A549 (cell line): ENCODE measurements around the gene MGME1. TPM values are rescaled to one million over a fixed set of nuclear protein-coding genes. Genes with fewer than 3 reads are reported as not detected.

Experiments used
- ATAC-seq, 2 experiments: fragments of 200-7000 bp in 1 of 2; fragments of >200 bp in 1 of 2; cut with Nextera tagmentation in 1 of 2; cut with Tn5 transposase in 1 of 2; 3 replicates each; pipeline versions ENCODE4 v1.8.0 to v1.9.1; 2018 to 2020; ENCODE audit warnings: mild to moderate bottlenecking in 1 of 2, moderate library complexity in 1 of 2
- CTCF ChIA-PET: fragments of 300-600 bp; sonication (Branson Sonifier 250); formaldehyde crosslinking; extraction: SDS; loops from one replicate; lab custom pipeline; 2021; ENCODE audit warnings: antibody characterized with exemption, inconsistent platforms; lab: Yijun Ruan, JAX
- POLR2A ChIA-PET: fragments of 350-600 bp; formaldehyde crosslinking; extraction: SDS; loops from one replicate; lab custom pipeline; 2021; ENCODE audit warnings: antibody characterized with exemption, inconsistent platforms; lab: Yijun Ruan, JAX
- DNase-seq, 2 experiments: peaks; one replicate each; pipeline versions ENCODE4 v3.0.0 to v3.0.0-alpha.2; 2011 to 2016; ENCODE audit warnings: low read depth in 1 of 2, low spot score in 1 of 2
- FAIRE-seq: peaks from 2 replicates; lab custom pipeline; 2011; peaks lifted over from hg19 to GRCh38; lab: Jason Lieb, UNC
- H3K27ac ChIP-seq, 2 experiments: fragments of >200 bp; sonication (Bioruptor Twin); formaldehyde crosslinking; 3 replicates each; pipeline ENCODE4 v1.5.1; 2016 to 2017
- H3K4me1 ChIP-seq: fragments of >200 bp; sonication (Bioruptor Twin); formaldehyde crosslinking; 3 replicates; pipeline ENCODE4 v1.6.1; 2016
- H3K4me2 ChIP-seq: fragments of >200 bp; sonication (Bioruptor Twin); formaldehyde crosslinking; 3 replicates; pipeline ENCODE4 v1.6.1; 2016
- H3K4me3 ChIP-seq: fragments of >200 bp; sonication (Bioruptor Twin); formaldehyde crosslinking; 3 replicates; pipeline ENCODE4 v1.5.1; 2016
- H3K9me3 ChIP-seq: fragments of >200 bp; sonication (Bioruptor Twin); formaldehyde crosslinking; 3 replicates; pipeline ENCODE4 v1.6.1; 2016
- ATOH8 ChIP-seq: fragments of 250-450 bp; sonication (Bioruptor Pico); IDR thresholded peaks from 2 replicates; pipeline ENCODE4 v1.5.0; 2020; ENCODE audit warnings: low read depth, mild to moderate bottlenecking, moderate library complexity
- BCL3 ChIP-seq: fragments of >200 bp; sonication (Bioruptor Twin); formaldehyde crosslinking; IDR thresholded peaks from 3 replicates; pipeline ENCODE4 v1.6.1; 2016
- BHLHE40 ChIP-seq: IDR thresholded peaks from 2 replicates; pipeline ENCODE4 v1.6.1; 2012; ENCODE audit warnings: low read depth, low read length, inconsistent platforms
- CEBPB ChIP-seq, 2 experiments: fragments of >200 bp in 1 of 2; sonication (Bioruptor Twin) in 1 of 2; formaldehyde crosslinking in 1 of 2; IDR thresholded peaks; 2 replicates each; pipeline ENCODE4 v1.6.1; 2012 to 2016
- CHD2 ChIP-seq: fragments of 150-350 bp; IDR thresholded peaks from 2 replicates; pipeline ENCODE4 v1.6.1; 2014; ENCODE audit warnings: low read length; ENCODE audit not compliant: partially characterized antibody
- CHD4 ChIP-seq: fragments of 200-600 bp; sonication (generic); IDR thresholded peaks from 2 replicates; pipeline ENCODE4 v1.6.1; 2016; ENCODE audit warnings: antibody characterized with exemption, mild to moderate bottlenecking, borderline replicate concordance
- FOSL2 ChIP-seq, 2 experiments: fragments of 450-650 bp in 1 of 2; fragments of >200 bp in 1 of 2; sonication (Bioruptor Twin) in 1 of 2; formaldehyde crosslinking; IDR thresholded peaks; 2 replicates each; pipeline versions ENCODE4 v1.5.0 to v1.6.1; 2016 to 2020; ENCODE audit warnings: mild to moderate bottlenecking in 1 of 2, moderate library complexity in 1 of 2
- HDAC2 ChIP-seq: fragments of 200-600 bp; sonication (generic); IDR thresholded peaks from 2 replicates; pipeline ENCODE4 v1.6.1; 2016
- JUNB ChIP-seq: fragments of >200 bp; sonication (Bioruptor Twin); formaldehyde crosslinking; IDR thresholded peaks from 2 replicates; pipeline ENCODE4 v1.6.1; 2016
- KDM1A ChIP-seq: fragments of 200-600 bp; sonication (generic); IDR thresholded peaks from 2 replicates; pipeline ENCODE4 v1.6.1; 2016; ENCODE audit warnings: low read depth, mild to moderate bottlenecking
- MAFK ChIP-seq: fragments of 450-650 bp; IDR thresholded peaks from 2 replicates; pipeline ENCODE4 v1.6.1; 2014; ENCODE audit not compliant: partially characterized antibody
- NPAS2 ChIP-seq: fragments of 250-450 bp; sonication (Bioruptor Pico); IDR thresholded peaks from 2 replicates; pipeline ENCODE4 v1.8.0; 2022; ENCODE audit warnings: mild to moderate bottlenecking, moderate library complexity, borderline replicate concordance
- PBX3 ChIP-seq: IDR thresholded peaks from 2 replicates; pipeline ENCODE4 v1.6.1; 2012
- PHF8 ChIP-seq: fragments of 200-600 bp; sonication (generic); IDR thresholded peaks from 2 replicates; pipeline ENCODE4 v1.6.1; 2016; ENCODE audit warnings: low read depth, mild to moderate bottlenecking, antibody characterized with exemption, moderate library complexity, borderline replicate concordance
- POLR2A ChIP-seq: IDR thresholded peaks from 2 replicates; pipeline ENCODE4 v1.6.1; 2012; ENCODE audit warnings: mild to moderate bottlenecking, low read length
- RAD21 ChIP-seq, 2 experiments: fragments of >200 bp in 1 of 2; sonication (Bioruptor Twin) in 1 of 2; formaldehyde crosslinking in 1 of 2; IDR thresholded peaks in 1 of 2; conservative IDR thresholded peaks in 1 of 2; 2 replicates in 1 of 2; 3 replicates in 1 of 2; pipeline ENCODE4 v1.6.1; 2012 to 2018; ENCODE audit warnings: inconsistent platforms in 1 of 2
- SMC3 ChIP-seq: fragments of >200 bp; sonication (Bioruptor Twin); formaldehyde crosslinking; IDR thresholded peaks from 3 replicates; pipeline ENCODE4 v1.6.1; 2018; ENCODE audit warnings: inconsistent platforms
- SREBF2 ChIP-seq: fragments of 450-650 bp; IDR thresholded peaks from 2 replicates; pipeline ENCODE4 v1.6.1; 2014; ENCODE audit warnings: mild to moderate bottlenecking, moderate library complexity
- USF2 ChIP-seq: fragments of 450-650 bp; IDR thresholded peaks from 2 replicates; pipeline ENCODE4 v1.6.1; 2014; ENCODE audit warnings: antibody characterized with exemption
- ZFP36 ChIP-seq: fragments of 450-650 bp; IDR thresholded peaks from 2 replicates; pipeline ENCODE4 v1.6.1; 2014; ENCODE audit warnings: borderline replicate concordance; ENCODE audit not compliant: partially characterized antibody
- WGBS: methylation state at CpG from one replicate; pipeline ENCODE4 v1.1.6; 2017; ENCODE audit errors: missing lambda C conversion rate; 5-methylcytosine and 5-hydroxymethylcytosine counted together
- polyA plus RNA-seq, 4 experiments: library from polyadenylated mRNA; depleted of rRNA in 3 of 4; stranded (reverse); fragments of >200 nt; fragmentation: RNase III in 1 of 4; extraction: RNeasy Plus Mini Kit Qiagen cat#74134 plus additional on column Dnase treatment in 1 of 4; gene quantifications; 2 replicates in 3 of 4; 3 replicates in 1 of 4; pipeline ENCODE4 v1.2.3, GENCODE V29; 2011 to 2017

MGME1 gene
- polyA plus RNA-seq, 2 of the 4 experiments (the other 2 are of a cell fraction), result 46.6 to 47.9 TPM

- Histone ChIP-seq H3K9me3 (no peaks in the 10 kb centered on the region), H3K27ac (no peak overlapping the region), H3K4me1 (peaks cover 25% of the 10 kb centered on the region), H3K4me3 (no peak overlapping the region), H3K4me2 (no peak overlapping the region)
- ChIA-PET CTCF (interaction anchor here (1.2 kb wide), 1 partner anchor 546 kb away, joined by 3 read pairs; no protein-coding TSS in a partner anchor), POLR2A (no interaction called here)
- TF ChIP-seq BCL3, result no peak
- TF ChIP-seq PBX3, result no peak
- no peak for TF ChIP-seq PHF8
- TF ChIP-seq ATOH8 (CRISPR knock-in tag), result no peak
- no peak for TF ChIP-seq NPAS2 (CRISPR knock-in tag)
- no peak for TF ChIP-seq SMC3
- no peak for TF ChIP-seq KDM1A
- TF ChIP-seq FOSL2 (IDR thresholded peaks at IDR 0.05), result no peak
- TF ChIP-seq FOSL2 (CRISPR knock-in tag; IDR thresholded peaks at IDR 0.05), result no peak
- no peak for TF ChIP-seq RAD21 (conservative IDR thresholded peaks at IDR 0.05 in 1 of 2, IDR thresholded peaks at IDR 0.05 in 1 of 2)
- no peak for TF ChIP-seq POLR2A
- no peak for TF ChIP-seq BHLHE40
- TF ChIP-seq HDAC2, result no peak
- no peak for TF ChIP-seq USF2
- TF ChIP-seq CHD2, result no peak
- TF ChIP-seq ZFP36, result no peak
- TF ChIP-seq CHD4, result no peak
- TF ChIP-seq SREBF2, result no peak
- DNase-seq (no peak), FAIRE-seq (no peak), ATAC-seq (no peak)
- WGBS, result 92% methylated on average over 6 of the region's 6 CpGs
These were observed 7.5 kb downstream of the MGME1 start for GRCh38 chr20:17976305-17976704.

- Histone ChIP-seq H3K4me2 (no peak overlapping the region), H3K4me1 (0 out of 3 replicates have a peak, but pooled peaks cover 5% of the 10 kb centered on the region), H3K27ac (no peak overlapping the region), H3K9me3 (no peaks in the 10 kb centered on the region), H3K4me3 (no peak overlapping the region)
- TF ChIP-seq ATOH8 (CRISPR knock-in tag) (no peak), JUNB (no peak), MAFK (peak; percentile 12), CEBPB (IDR thresholded peaks at IDR 0.05) (peak; percentile 43 to 66; a peak in 3 of 4 replicates), CHD4 (no peak)
- peak; percentile 47 to 73; a peak in 5 of 6 replicates for ATAC-seq
- 79% methylated on average over 7 of the region's 7 CpGs for WGBS
- CTCF ChIA-PET, result interaction anchor here (0.6 to 5.3 kb wide), 5 partner anchors 10 to 482 kb away, joined by 3 to 36 read pairs (median 3); no protein-coding TSS in a partner anchor
- POLR2A ChIA-PET, result interaction anchor here (0.7 kb wide), 1 partner anchor 18 kb away, joined by 3 read pairs; no protein-coding TSS in a partner anchor
- no peak for DNase-seq
- no peak for FAIRE-seq
These were observed 16.7 kb downstream of the MGME1 start for GRCh38 chr20:17985388-17986018.
